ENCODE data around the gene PLXNA4. TPM values are rescaled to one million over a fixed set of nuclear protein-coding genes. Genes with fewer than 3 reads are reported as not detected.

The PLXNA4 gene
- total RNA-seq, 1 donor from 2014 or later: 14.0 TPM

GRCh38 chr7:132424277-132424676 lies 152.0 kb downstream of the PLXNA4 start:
- H3K27ac ChIP-seq: no peak overlapping the region
- intact Hi-C loops (cut with DNase I): no loop called here
- TF ChIP-seq POLR2AphosphoS5 (IDR thresholded peaks at IDR 0.05; ENCODE audit: insufficient read depth in 1 of 2, low read depth in 1 of 2) (no peak), POLR2A (IDR thresholded peaks at IDR 0.05) (no peak)
- TF ChIP-seq, protein P1, sequence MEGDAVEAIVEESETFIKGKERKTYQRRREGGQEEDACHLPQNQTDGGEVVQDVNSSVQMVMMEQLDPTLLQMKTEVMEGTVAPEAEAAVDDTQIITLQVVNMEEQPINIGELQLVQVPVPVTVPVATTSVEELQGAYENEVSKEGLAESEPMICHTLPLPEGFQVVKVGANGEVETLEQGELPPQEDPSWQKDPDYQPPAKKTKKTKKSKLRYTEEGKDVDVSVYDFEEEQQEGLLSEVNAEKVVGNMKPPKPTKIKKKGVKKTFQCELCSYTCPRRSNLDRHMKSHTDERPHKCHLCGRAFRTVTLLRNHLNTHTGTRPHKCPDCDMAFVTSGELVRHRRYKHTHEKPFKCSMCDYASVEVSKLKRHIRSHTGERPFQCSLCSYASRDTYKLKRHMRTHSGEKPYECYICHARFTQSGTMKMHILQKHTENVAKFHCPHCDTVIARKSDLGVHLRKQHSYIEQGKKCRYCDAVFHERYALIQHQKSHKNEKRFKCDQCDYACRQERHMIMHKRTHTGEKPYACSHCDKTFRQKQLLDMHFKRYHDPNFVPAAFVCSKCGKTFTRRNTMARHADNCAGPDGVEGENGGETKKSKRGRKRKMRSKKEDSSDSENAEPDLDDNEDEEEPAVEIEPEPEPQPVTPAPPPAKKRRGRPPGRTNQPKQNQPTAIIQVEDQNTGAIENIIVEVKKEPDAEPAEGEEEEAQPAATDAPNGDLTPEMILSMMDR (IDR thresholded peaks at IDR 0.05): no peak

DNA sequence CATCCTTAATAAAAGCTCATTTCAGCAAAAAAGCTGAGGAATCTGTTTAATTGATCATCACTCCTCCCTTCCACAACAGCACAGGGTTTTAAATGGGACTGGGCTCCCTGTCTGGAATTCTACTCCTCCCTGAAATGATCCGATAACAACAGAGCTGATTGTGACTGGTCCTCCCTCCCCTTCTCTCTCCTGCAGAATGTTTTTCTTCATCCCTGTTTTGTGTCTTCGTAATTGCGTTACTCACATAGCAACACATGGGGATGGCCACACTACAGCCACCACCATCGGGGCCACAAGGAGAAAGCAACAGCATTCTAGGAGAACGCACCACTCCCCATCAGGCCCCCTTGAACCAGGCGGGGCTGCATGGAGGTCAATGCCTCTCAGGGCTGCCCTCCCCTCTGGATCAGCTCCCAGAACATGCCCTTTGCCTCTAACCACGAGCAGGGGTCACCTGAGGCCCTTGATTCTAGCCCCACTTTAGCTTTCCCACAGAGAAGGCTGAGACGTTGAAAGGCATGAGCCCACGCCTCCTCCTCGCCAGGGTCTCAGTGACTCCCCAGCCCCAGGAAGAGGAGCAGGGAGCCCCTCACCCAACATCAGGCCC lies 152.6 kb downstream of the PLXNA4 start:
- H3K27me3 ChIP-seq: no peaks in the 10 kb centered on the region
- intact Hi-C loops (cut with DNase I): no loop called here
- no peaks in the 10 kb centered on the region for H3K4me1 ChIP-seq
- TF ChIP-seq, protein P1 (IDR thresholded peaks at IDR 0.05): no peak
- TF ChIP-seq POLR2A (IDR thresholded peaks at IDR 0.05) (no peak), POLR2AphosphoS5 (IDR thresholded peaks at IDR 0.05; ENCODE audit: insufficient read depth in 1 of 2, low read depth in 1 of 2) (no peak)
- no peaks in the 10 kb centered on the region for H3K9me3 ChIP-seq
- DNase-seq (ENCODE audit: extremely low spot score in 2 of 2): no peak
- no peaks in the 10 kb centered on the region for H3K36me3 ChIP-seq
- no peak overlapping the region for H3K27ac ChIP-seq
- H3K4me3 ChIP-seq: no peak overlapping the region

More at GRCh38 chr7:132424277-132424676, 152.0 kb downstream of the PLXNA4 start:
- H3K4me3 ChIP-seq: no peak overlapping the region
- no peaks in the 10 kb centered on the region for H3K36me3 ChIP-seq
- no peaks in the 10 kb centered on the region for H3K4me1 ChIP-seq
- H3K27me3 ChIP-seq: no peaks in the 10 kb centered on the region
- H3K9me3 ChIP-seq: no peaks in the 10 kb centered on the region
- DNase-seq (ENCODE audit: extremely low spot score in 2 of 2): no peak

DNA sequence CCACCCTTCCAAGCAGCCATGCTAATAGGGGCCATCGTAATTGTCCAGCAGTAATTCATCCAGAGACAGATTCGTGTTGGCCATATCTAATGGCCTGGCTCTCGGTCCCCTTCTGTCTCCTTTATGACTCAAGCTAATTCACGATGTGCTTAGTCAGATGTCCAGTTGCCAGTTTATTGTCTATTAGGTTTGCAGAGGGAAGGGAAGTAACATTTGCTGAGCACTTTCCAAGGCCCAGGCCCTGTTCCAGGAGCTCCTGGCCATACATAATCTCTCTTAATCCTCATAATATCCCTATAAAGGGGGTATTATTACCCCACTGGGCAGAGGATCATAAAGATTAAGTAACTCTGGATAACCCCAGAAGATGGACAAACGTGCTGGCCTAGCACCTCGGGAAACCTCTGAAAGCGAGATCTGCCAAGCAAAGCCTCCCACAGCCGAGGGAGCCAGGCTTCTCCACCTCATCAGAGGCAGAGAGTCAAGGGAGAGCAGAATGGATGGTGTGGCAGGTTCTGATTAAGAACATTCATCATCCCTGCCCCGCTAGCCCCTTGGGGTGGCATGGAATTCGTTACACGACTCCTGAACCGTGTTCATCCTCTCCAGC lies 153.7 kb downstream of the PLXNA4 start:
- no peaks in the 10 kb centered on the region for H3K9me3 ChIP-seq
- intact Hi-C loops (cut with DNase I): no loop called here
- no peak for DNase-seq (ENCODE audit: extremely low spot score in 2 of 2)
- H3K27ac ChIP-seq: no peak overlapping the region
- no peaks in the 10 kb centered on the region for H3K36me3 ChIP-seq
- H3K4me1 ChIP-seq: no peaks in the 10 kb centered on the region
- no peak overlapping the region for H3K4me3 ChIP-seq
- TF ChIP-seq, protein P1 (IDR thresholded peaks at IDR 0.05): no peak
- TF ChIP-seq POLR2AphosphoS5 (IDR thresholded peaks at IDR 0.05; ENCODE audit: insufficient read depth in 1 of 2, low read depth in 1 of 2) (no peak), POLR2A (IDR thresholded peaks at IDR 0.05) (no peak)
- no peaks in the 10 kb centered on the region for H3K27me3 ChIP-seq

DNA sequence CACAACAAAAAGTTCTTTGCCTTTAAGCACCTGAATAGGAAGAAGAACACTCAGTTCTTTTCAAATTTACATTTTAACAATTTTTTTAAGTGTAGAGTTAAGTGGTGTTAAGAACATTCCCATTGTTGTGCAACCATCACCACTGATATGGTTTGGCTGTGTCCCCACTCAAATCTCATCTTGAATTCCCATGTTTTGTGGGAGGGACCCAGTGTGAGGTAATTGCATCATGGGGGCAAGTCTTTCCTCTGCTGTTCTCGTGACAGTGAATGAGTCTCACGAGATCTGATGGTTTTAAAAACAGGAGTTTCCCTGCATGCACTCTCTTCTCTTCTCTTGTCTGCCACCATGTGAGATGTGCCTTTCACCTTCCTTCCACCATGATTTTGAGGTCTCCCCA lies 155.7 kb downstream of the PLXNA4 start:
- H3K27ac ChIP-seq: no peak overlapping the region
- H3K4me1 ChIP-seq: no peaks in the 10 kb centered on the region
- no peak overlapping the region for H3K4me3 ChIP-seq
- H3K9me3 ChIP-seq: no peaks in the 10 kb centered on the region
- DNase-seq (ENCODE audit: extremely low spot score in 2 of 2): no peak
- TF ChIP-seq POLR2A (IDR thresholded peaks at IDR 0.05) (no peak), POLR2AphosphoS5 (IDR thresholded peaks at IDR 0.05; ENCODE audit: insufficient read depth in 1 of 2, low read depth in 1 of 2) (no peak)
- TF ChIP-seq, protein P1 (IDR thresholded peaks at IDR 0.05): no peak
- intact Hi-C loops (cut with DNase I): no loop called here
- H3K36me3 ChIP-seq: no peaks in the 10 kb centered on the region
- no peaks in the 10 kb centered on the region for H3K27me3 ChIP-seq

DNA sequence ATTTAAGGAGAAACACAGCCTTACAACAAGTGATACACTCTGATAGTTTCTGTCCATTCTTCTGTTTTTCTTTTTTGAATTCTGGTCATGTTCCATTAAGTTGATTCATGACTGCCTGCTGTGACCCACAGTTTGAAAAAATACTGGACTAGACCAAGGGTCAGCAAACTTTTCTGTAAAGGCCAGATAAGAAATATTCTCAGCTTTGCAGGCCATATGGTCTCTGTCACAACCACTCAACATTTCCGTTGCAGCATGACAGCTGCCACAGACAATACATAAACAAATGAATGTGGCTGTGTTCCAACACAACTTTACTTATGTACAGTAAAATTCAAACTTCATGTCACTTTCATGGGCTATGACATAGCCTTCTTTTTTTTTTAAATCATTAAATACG lies 156.7 kb downstream of the PLXNA4 start:
- Histone ChIP-seq H3K27me3 (no peaks in the 10 kb centered on the region), H3K36me3 (no peaks in the 10 kb centered on the region), H3K4me3 (no peak overlapping the region), H3K9me3 (no peaks in the 10 kb centered on the region), H3K27ac (no peak overlapping the region), H3K4me1 (no peaks in the 10 kb centered on the region)
- TF ChIP-seq POLR2AphosphoS5 (IDR thresholded peaks at IDR 0.05; ENCODE audit: insufficient read depth in 1 of 2, low read depth in 1 of 2) (no peak), POLR2A (IDR thresholded peaks at IDR 0.05) (no peak)
- TF ChIP-seq, protein P1 (IDR thresholded peaks at IDR 0.05): no peak
- DNase-seq (ENCODE audit: extremely low spot score in 2 of 2): no peak
- intact Hi-C loops (cut with DNase I): no loop called here

All from vagina (tissue), 2 donors.